GM12878 (cell line): ENCODE data around the gene SLC35G6. TPM values are rescaled to one million over a fixed set of nuclear protein-coding genes. Genes with fewer than 3 reads are reported as not detected.

ENCODE experiments used
- ATAC-seq: fragments of 200-7000 bp; cut with Tn5 transposase; 3 replicates; pipeline ENCODE4 v1.9.1; 2020; ENCODE audit warnings: mild to moderate bottlenecking, moderate library complexity
- BruUV-seq: library from RNA; stranded (reverse); fragments of 400-500 nt; replicated peaks from 2 replicates; lab custom pipeline; 2021; lab: Mats Ljungman, UMichigan
- CTCF ChIA-PET: fragments of 300-600 bp; sonication (Branson Sonifier 250); formaldehyde crosslinking; extraction: SDS; loops from one replicate; lab custom pipeline; 2021; ENCODE audit warnings: inconsistent platforms; lab: Yijun Ruan, JAX
- POLR2A ChIA-PET: fragments of 350-600 bp; formaldehyde crosslinking; extraction: SDS; loops from one replicate; lab custom pipeline; 2021; ENCODE audit warnings: inconsistent platforms; lab: Charles Lee
- RAD21 ChIA-PET: fragments of 300-600 bp; sonication (Branson Sonifier 250); formaldehyde crosslinking; loops from one replicate; lab custom pipeline; 2023; ENCODE audit warnings: antibody characterized with exemption; ENCODE audit not compliant: unreplicated experiment; lab: Charles Lee
- SMC1A ChIA-PET: fragments of 300-600 bp; sonication (Branson Sonifier 250); formaldehyde crosslinking; loops from one replicate; lab custom pipeline; 2023; ENCODE audit not compliant: unreplicated experiment, uncharacterized antibody; lab: Charles Lee
- DNase-seq: peaks from one replicate; pipeline ENCODE4 v3.0.0-alpha.2; 2011; ENCODE audit warnings: low read depth, low spot score
- FAIRE-seq: peaks from 3 replicates; lab custom pipeline; 2011; peaks lifted over from hg19 to GRCh38; lab: Jason Lieb, UNC
- H2AFZ ChIP-seq: 2 replicates; pipeline ENCODE4 v1.6.0; 2011; ENCODE audit warnings: low read depth, low read length, control low read depth; ENCODE audit not compliant: control insufficient read depth
- H3K27ac ChIP-seq: 2 replicates; pipeline ENCODE4 v1.5.1; 2011; ENCODE audit warnings: control low read depth; ENCODE audit not compliant: control insufficient read depth, insufficient read depth
- H3K27me3 ChIP-seq, 2 experiments: replicated peaks in 1 of 2; 2 replicates each; pipeline versions ENCODE4 v1.6.0 to v1.6.1; 2011; ENCODE audit warnings: low read length in 1 of 2; ENCODE audit not compliant: control insufficient read depth in 2 of 2, insufficient read depth in 2 of 2
- H3K36me3 ChIP-seq, 2 experiments: 2 replicates each; pipeline ENCODE4 v1.5.1; 2011; ENCODE audit warnings: low read length in 1 of 2; ENCODE audit not compliant: control insufficient read depth in 2 of 2, insufficient read depth in 2 of 2
- H3K4me1 ChIP-seq: 2 replicates; pipeline ENCODE4 v1.6.1; 2011; ENCODE audit warnings: mild to moderate bottlenecking, low read length, moderate library complexity, mixed read lengths; ENCODE audit not compliant: control insufficient read depth, insufficient read depth
- H3K4me2 ChIP-seq: 2 replicates; pipeline ENCODE4 v1.6.0; 2011; ENCODE audit warnings: control low read depth; ENCODE audit not compliant: control insufficient read depth, insufficient read depth
- H3K4me3 ChIP-seq: fragments of 200-600 bp; sonication (generic); 2 replicates; pipeline ENCODE4 v1.5.1; 2016
- H3K79me2 ChIP-seq: 2 replicates; pipeline ENCODE4 v1.6.0; 2011; ENCODE audit warnings: low read length; ENCODE audit not compliant: control insufficient read depth, insufficient read depth
- H3K9ac ChIP-seq: 2 replicates; pipeline ENCODE4 v1.8.0; 2011; ENCODE audit warnings: low read length, control low read depth, mixed read lengths; ENCODE audit not compliant: control insufficient read depth, insufficient read depth
- H3K9me3 ChIP-seq: replicated peaks from 3 replicates; pipeline ENCODE4 v1.5.1; 2011; ENCODE audit warnings: mild to moderate bottlenecking, low read length; ENCODE audit not compliant: control insufficient read depth, insufficient read depth
- H4K20me1 ChIP-seq: 2 replicates; pipeline ENCODE4 v1.6.0; 2011; ENCODE audit not compliant: control insufficient read depth, insufficient read depth
- GABPA ChIP-seq: IDR thresholded peaks from 2 replicates; pipeline ENCODE4 v1.6.1; 2014; ENCODE audit warnings: antibody characterized with exemption, low read depth, mild to moderate bottlenecking, inconsistent platforms
- LARP7 ChIP-seq: fragments of 450-650 bp; IDR thresholded peaks from 2 replicates; pipeline ENCODE4 v1.6.1; 2017; ENCODE audit warnings: mild to moderate bottlenecking
- MYC ChIP-seq: IDR thresholded peaks from 2 replicates; pipeline ENCODE4 v1.6.1; 2011; ENCODE audit warnings: mild to moderate bottlenecking, low read length, moderate library complexity, inconsistent platforms; ENCODE audit not compliant: insufficient read depth, insufficient replicate concordance, insufficient read length, severe bottlenecking
- POLR2A ChIP-seq: IDR thresholded peaks from 2 replicates; pipeline ENCODE4 v1.6.1; 2011; ENCODE audit warnings: low read depth, mild to moderate bottlenecking, low read length
- WGBS: methylation state at CpG from one replicate; pipeline ENCODE4 v1.1.6; 2016; ENCODE audit warnings: low lambda C conversion rate; ENCODE audit not compliant: insufficient replicate concordance, insufficient coverage; ENCODE audit errors: missing lambda C conversion rate; 5-methylcytosine and 5-hydroxymethylcytosine counted together
- in situ Hi-C: fragments of 300-500 bp; cut with MboI; formaldehyde crosslinking; loops from 9 replicates; pipeline ENCODE4 v1.14.3; 2018; ENCODE audit warnings: mixed read lengths
- intact Hi-C: fragments of 100-400 bp; cut with micrococcal nuclease; formaldehyde crosslinking; loops from one replicate; pipeline ENCODE4 v1.14.2; 2022; ENCODE audit not compliant: unreplicated experiment
- polyA plus RNA-seq, 11 experiments: library from polyadenylated mRNA; depleted of rRNA in 4 of 11; unstranded in 6 of 11; stranded (reverse) in 5 of 11; fragments of >200 nt; fragmentation: Nextera tagmentation in 4 of 11; fragmentation: Illumina TruSeq in 1 of 11; extraction: Ambion mirVana in 4 of 11; extraction: Trizol in 1 of 11; gene quantifications; 1 replicate in 1 of 11; 2 replicates in 10 of 11; pipeline versions ENCODE4 v1.2.1 to v1.2.3, GENCODE V29; 2011 to 2016; ENCODE audit warnings: inconsistent platforms in 2 of 11, missing spikeins in 2 of 11, low read depth in 1 of 11
- total RNA-seq, 4 experiments: library from RNA; depleted of rRNA in 3 of 4; stranded (reverse); fragments of >200 nt in 3 of 4; fragmentation: Illumina TruSeq in 1 of 4; extraction: Trizol in 1 of 4; gene quantifications; 2 replicates each; pipeline versions ENCODE4 v1.2.1 to v1.2.3, GENCODE V29; 2013 to 2021

SLC35G6 gene
- total and polyA plus RNA-seq, 10 of the 15 experiments (the other 5 are each of a cell fraction or from before 2014, with no cell fraction given), result 0.20 TPM; not detected in 9

GRCh38 chr17:7443499-7444485 is 37.5 kb upstream of the SLC35G6 start:
- WGBS, result 25% methylated on average over 7 of the region's 7 CpGs
- Histone ChIP-seq H3K4me2 (no peak overlapping the region), H3K79me2 (no peaks in the 10 kb centered on the region; the same call in 1 of the 2 replicates), H3K36me3 (no peaks in the 10 kb centered on the region), H3K4me3 (no peak overlapping the region), H2AFZ (no peak overlapping the region), H3K9me3 (no peaks in the 10 kb centered on the region), H4K20me1 (no peaks in the 10 kb centered on the region), H3K4me1 (peaks cover 20% of the 10 kb centered on the region), H3K27ac (no peak overlapping the region), H3K9ac (no peak overlapping the region), H3K27me3 (peaks cover 1 to 8% of the 10 kb centered on the region in 2 experiments; a peak in 3 of 4 replicates)
- ATAC-seq (no peak), DNase-seq (no peak), FAIRE-seq (no peak)
- POLR2A ChIA-PET, result interaction anchor here (0.6 to 5.4 kb wide), 7 partner anchors 8 to 815 kb away, joined by 3 to 52 read pairs (median 3); partner anchors contain the start of genes TMEM102 and ZBTB4
- RAD21 ChIA-PET, result interaction anchor here (0.6 to 2.7 kb wide), 4 partner anchors 8 to 117 kb away, joined by 3 to 9 read pairs (median 4); partner anchors contain the start of gene TMEM102
- CTCF ChIA-PET, result interaction anchor here (0.8 to 1.6 kb wide), 6 partner anchors 9 to 117 kb away, joined by 3 to 9 read pairs (median 5); partner anchors contain the start of gene SENP3
- intact Hi-C loops (no loop called here), in situ Hi-C loops (no loop called here)
- no peak for TF ChIP-seq POLR2A
- no peak for TF ChIP-seq GABPA
- TF ChIP-seq LARP7, result no peak
- no peak for TF ChIP-seq MYC
- SMC1A ChIA-PET, result interaction anchor here (0.5 to 1.5 kb wide), 5 partner anchors 11 to 116 kb away, joined by 3 to 7 read pairs (median 3); no protein-coding TSS in a partner anchor
- no TSS peak for BruUV-seq
